H1 (cell line): ENCODE data around the gene ZNF385D.

Experiments
- CEBPB ChIP-seq: IDR thresholded peaks from 2 replicates; pipeline ENCODE4 v1.6.1; 2012; ENCODE audit warnings: low read depth, low read length
- CTCF ChIP-seq, 3 experiments: IDR thresholded peaks; 1 replicate in 2 of 3; 2 replicates in 1 of 3; pipeline versions ENCODE4 v1.5.1 to v1.6.1; 2011; ENCODE audit warnings: low read length in 3 of 3, mild to moderate bottlenecking in 3 of 3, inconsistent platforms in 2 of 3, low read depth in 1 of 3, moderate library complexity in 1 of 3; ENCODE audit not compliant: insufficient read depth in 1 of 3; ENCODE audit errors: control extremely low read depth in 1 of 3
- EP300 ChIP-seq, 2 experiments: IDR thresholded peaks; 1 replicate in 1 of 2; 2 replicates in 1 of 2; pipeline ENCODE4 v1.6.1; 2011 to 2012; ENCODE audit warnings: low read depth in 2 of 2, low read length in 2 of 2, mild to moderate bottlenecking in 2 of 2, borderline replicate concordance in 1 of 2, inconsistent platforms in 1 of 2, moderate library complexity in 1 of 2
- EZH2 ChIP-seq: fragments of 200-600 bp; sonication (generic); IDR thresholded peaks from 2 replicates; pipeline ENCODE4 v1.7.1; 2012; ENCODE audit warnings: low read depth, mild to moderate bottlenecking, moderate library complexity, low read length, inconsistent platforms; ENCODE audit not compliant: severe bottlenecking
- HDAC6 ChIP-seq: IDR thresholded peaks from one replicate; pipeline ENCODE4 v1.7.1; 2012; ENCODE audit warnings: low read depth, mild to moderate bottlenecking, inconsistent platforms, low read length, moderate library complexity
- JUND ChIP-seq: IDR thresholded peaks from 2 replicates; pipeline ENCODE4 v1.6.1; 2011; ENCODE audit warnings: mild to moderate bottlenecking, improper control_type of control experiment, low read length
- POLR2A ChIP-seq, 2 experiments: IDR thresholded peaks; 1 replicate in 1 of 2; 2 replicates in 1 of 2; pipeline ENCODE4 v1.6.1; 2011; ENCODE audit warnings: low read depth in 2 of 2, low read length in 2 of 2, mild to moderate bottlenecking in 2 of 2; ENCODE audit errors: control extremely low read depth in 1 of 2
- SIRT6 ChIP-seq: IDR thresholded peaks from one replicate; pipeline ENCODE4 v1.7.1; 2012; ENCODE audit warnings: low read length, inconsistent platforms
- SP2 ChIP-seq: IDR thresholded peaks from 2 replicates; pipeline ENCODE4 v1.6.1; 2012; ENCODE audit warnings: mild to moderate bottlenecking, low read length, inconsistent platforms

DNA sequence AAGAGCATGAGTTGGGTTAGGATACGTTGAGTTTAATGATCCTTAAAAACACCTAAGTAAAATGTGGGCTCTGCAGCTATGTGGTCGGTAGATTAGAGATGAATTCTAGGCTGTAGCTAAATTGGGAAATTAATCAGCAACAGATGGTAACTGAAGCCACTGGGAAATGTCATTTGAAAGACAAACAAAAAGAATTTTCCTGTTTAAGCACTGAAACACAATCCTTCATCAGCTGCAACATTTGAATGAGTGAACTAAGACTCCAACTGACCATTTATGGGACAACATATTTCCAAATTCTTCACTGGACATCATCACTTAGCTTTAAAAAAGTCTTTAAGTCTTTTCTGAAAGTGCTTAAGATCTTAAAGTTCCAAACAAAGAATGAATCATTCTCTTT lies 226.9 kb downstream of the ZNF385D start:
- TF ChIP-seq SP2 (no peak), POLR2A (IDR thresholded peaks at IDR 0.05; ENCODE audit: control extremely low read depth in 1 of 2, low read depth in 2 of 2, low read length in 2 of 2) (no peak), CTCF (IDR thresholded peaks at IDR 0.05; ENCODE audit: control extremely low read depth in 1 of 3, insufficient read depth in 1 of 3, low read depth in 1 of 3, low read length in 3 of 3) (no peak), CEBPB (no peak), EP300 (IDR thresholded peaks at IDR 0.05; ENCODE audit: borderline replicate concordance in 1 of 2, low read depth in 2 of 2, low read length in 2 of 2) (no peak), HDAC6 (no peak), EZH2 (no peak), JUND (no peak), SIRT6 (no peak)
